ENCODE results near the gene LRCH1. TPM values are rescaled to one million over a fixed set of nuclear protein-coding genes. Genes with fewer than 3 reads are reported as not detected.
A peak's percentile ranks its signal among the peaks of the same experiment; 100 is the strongest.

Gene LRCH1
- total and polyA plus RNA-seq, 10 of the 15 experiments (the other 5 are each of a cell fraction or from before 2014, with no cell fraction given): 5.3 to 48.9 (median 14.4) TPM

DNA sequence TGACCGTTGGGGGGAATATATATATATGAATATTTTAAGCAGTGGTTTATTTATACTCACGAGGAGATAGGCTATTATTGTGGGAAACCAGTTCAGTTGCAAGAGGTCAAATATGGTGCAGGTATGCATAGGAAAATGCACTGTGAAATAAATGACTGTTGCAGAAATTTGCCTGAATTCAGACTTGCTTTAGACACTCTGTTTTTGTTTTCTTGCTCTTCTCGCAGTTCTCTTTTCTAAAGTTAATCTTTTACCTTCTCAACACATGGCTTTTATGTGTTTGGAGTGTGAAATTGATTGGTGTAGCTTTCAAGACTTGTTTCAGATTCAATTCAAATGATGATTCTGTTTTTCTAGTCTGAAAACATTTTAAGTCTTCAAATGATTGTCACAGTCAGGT lies 109.7 kb downstream of the LRCH1 start:
- no peak overlapping the region for H2AFZ ChIP-seq (ENCODE audit: control insufficient read depth, low read depth, low read length)
- no TSS peak for BruUV-seq (replicated peaks)
- ChIA-PET SMC1A (ENCODE audit: uncharacterized antibody, unreplicated experiment) (interaction anchor here (0.6 to 18.5 kb wide), 33 partner anchors 7 to 274 kb away, joined by 3 to 456 read pairs (median 5); no protein-coding TSS in a partner anchor), POLR2A (interaction anchor here (0.7 to 2.3 kb wide), 13 partner anchors 9 to 108 kb away, joined by 3 to 10 read pairs (median 4); no protein-coding TSS in a partner anchor), RAD21 (ENCODE audit: unreplicated experiment) (interaction anchor here (0.8 to 6.7 kb wide), 22 partner anchors 8 to 169 kb away, joined by 3 to 46 read pairs (median 6); partner anchors contain the start of gene LRCH1), CTCF (interaction anchor here (0.8 to 2.6 kb wide), 15 partner anchors 12 to 111 kb away, joined by 3 to 14 read pairs (median 5); no protein-coding TSS in a partner anchor)
- in situ Hi-C loops (cut with MboI): no loop called here
- peak overlapping the region; percentile 41 for H3K4me2 ChIP-seq (ENCODE audit: control insufficient read depth, insufficient read depth)
- no peaks in the 10 kb centered on the region for H3K27me3 ChIP-seq (replicated peaks in 1 of 2; ENCODE audit: control insufficient read depth in 2 of 2, insufficient read depth in 2 of 2, low read length in 1 of 2)
- peaks cover 47% of the 10 kb centered on the region for H3K4me1 ChIP-seq (ENCODE audit: control insufficient read depth, insufficient read depth, low read length)
- H3K79me2 ChIP-seq (ENCODE audit: control insufficient read depth, insufficient read depth, low read length): peaks cover 84% of the 10 kb centered on the region
- H3K9ac ChIP-seq (ENCODE audit: control insufficient read depth, insufficient read depth, low read length): no peak overlapping the region
- H3K36me3 ChIP-seq (ENCODE audit: control insufficient read depth in 2 of 2, insufficient read depth in 2 of 2, low read length in 1 of 2): no peaks in the 10 kb centered on the region; a peak in 1 of 4 replicates
- no peak overlapping the region for H3K4me3 ChIP-seq
- H3K27ac ChIP-seq (ENCODE audit: control insufficient read depth, insufficient read depth): peak overlapping the region; percentile 51; the same call in 1 of the 2 replicates
- 3% methylated on average over 3 of the region's 3 CpGs for WGBS (ENCODE audit: insufficient coverage, insufficient replicate concordance, low lambda C conversion rate, missing lambda C conversion rate)
- peak; percentile 47 for FAIRE-seq
- intact Hi-C loops (cut with micrococcal nuclease; ENCODE audit: unreplicated experiment): no loop called here
- H3K9me3 ChIP-seq (replicated peaks; ENCODE audit: control insufficient read depth, insufficient read depth, low read length): no peaks in the 10 kb centered on the region
- peak; percentile 70 for ATAC-seq
- DNase-seq (ENCODE audit: low read depth, low spot score): no peak
- no peaks in the 10 kb centered on the region for H4K20me1 ChIP-seq (ENCODE audit: control insufficient read depth, insufficient read depth)
- TF ChIP-seq CHD4 (IDR thresholded peaks at IDR 0.05): no peak
- TF ChIP-seq, protein P1, sequence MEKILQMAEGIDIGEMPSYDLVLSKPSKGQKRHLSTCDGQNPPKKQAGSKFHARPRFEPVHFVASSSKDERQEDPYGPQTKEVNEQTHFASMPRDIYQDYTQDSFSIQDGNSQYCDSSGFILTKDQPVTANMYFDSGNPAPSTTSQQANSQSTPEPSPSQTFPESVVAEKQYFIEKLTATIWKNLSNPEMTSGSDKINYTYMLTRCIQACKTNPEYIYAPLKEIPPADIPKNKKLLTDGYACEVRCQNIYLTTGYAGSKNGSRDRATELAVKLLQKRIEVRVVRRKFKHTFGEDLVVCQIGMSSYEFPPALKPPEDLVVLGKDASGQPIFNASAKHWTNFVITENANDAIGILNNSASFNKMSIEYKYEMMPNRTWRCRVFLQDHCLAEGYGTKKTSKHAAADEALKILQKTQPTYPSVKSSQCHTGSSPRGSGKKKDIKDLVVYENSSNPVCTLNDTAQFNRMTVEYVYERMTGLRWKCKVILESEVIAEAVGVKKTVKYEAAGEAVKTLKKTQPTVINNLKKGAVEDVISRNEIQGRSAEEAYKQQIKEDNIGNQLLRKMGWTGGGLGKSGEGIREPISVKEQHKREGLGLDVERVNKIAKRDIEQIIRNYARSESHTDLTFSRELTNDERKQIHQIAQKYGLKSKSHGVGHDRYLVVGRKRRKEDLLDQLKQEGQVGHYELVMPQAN (conservative IDR thresholded peaks at IDR 0.05): no peak
- TF ChIP-seq PAX5 (IDR thresholded peaks at IDR 0.05; ENCODE audit: borderline replicate concordance, low read depth, low read length): no peak
- TF ChIP-seq DPF2 (IDR thresholded peaks at IDR 0.05): no peak
- no peak for TF ChIP-seq CBX5 (IDR thresholded peaks at IDR 0.05; ENCODE audit: low read depth)
- 0 out of 4 replicates have a peak, but pooled peaks have one; percentile 11 to 15 for TF ChIP-seq BHLHE40 (IDR thresholded peaks at IDR 0.05; ENCODE audit: borderline replicate concordance in 1 of 2, low read depth in 2 of 2, low read length in 1 of 2)
- TF ChIP-seq IKZF2 (IDR thresholded peaks at IDR 0.05): peak in 1 of 2 experiments; percentile 27; a peak in 1 of 4 replicates
- TF ChIP-seq, protein P2, sequence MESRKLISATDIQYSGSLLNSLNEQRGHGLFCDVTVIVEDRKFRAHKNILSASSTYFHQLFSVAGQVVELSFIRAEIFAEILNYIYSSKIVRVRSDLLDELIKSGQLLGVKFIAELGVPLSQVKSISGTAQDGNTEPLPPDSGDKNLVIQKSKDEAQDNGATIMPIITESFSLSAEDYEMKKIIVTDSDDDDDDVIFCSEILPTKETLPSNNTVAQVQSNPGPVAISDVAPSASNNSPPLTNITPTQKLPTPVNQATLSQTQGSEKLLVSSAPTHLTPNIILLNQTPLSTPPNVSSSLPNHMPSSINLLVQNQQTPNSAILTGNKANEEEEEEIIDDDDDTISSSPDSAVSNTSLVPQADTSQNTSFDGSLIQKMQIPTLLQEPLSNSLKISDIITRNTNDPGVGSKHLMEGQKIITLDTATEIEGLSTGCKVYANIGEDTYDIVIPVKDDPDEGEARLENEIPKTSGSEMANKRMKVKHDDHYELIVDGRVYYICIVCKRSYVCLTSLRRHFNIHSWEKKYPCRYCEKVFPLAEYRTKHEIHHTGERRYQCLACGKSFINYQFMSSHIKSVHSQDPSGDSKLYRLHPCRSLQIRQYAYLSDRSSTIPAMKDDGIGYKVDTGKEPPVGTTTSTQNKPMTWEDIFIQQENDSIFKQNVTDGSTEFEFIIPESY (IDR thresholded peaks at IDR 0.05): no peak
- TF ChIP-seq, protein P3, sequence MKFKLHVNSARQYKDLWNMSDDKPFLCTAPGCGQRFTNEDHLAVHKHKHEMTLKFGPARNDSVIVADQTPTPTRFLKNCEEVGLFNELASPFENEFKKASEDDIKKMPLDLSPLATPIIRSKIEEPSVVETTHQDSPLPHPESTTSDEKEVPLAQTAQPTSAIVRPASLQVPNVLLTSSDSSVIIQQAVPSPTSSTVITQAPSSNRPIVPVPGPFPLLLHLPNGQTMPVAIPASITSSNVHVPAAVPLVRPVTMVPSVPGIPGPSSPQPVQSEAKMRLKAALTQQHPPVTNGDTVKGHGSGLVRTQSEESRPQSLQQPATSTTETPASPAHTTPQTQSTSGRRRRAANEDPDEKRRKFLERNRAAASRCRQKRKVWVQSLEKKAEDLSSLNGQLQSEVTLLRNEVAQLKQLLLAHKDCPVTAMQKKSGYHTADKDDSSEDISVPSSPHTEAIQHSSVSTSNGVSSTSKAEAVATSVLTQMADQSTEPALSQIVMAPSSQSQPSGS (IDR thresholded peaks at IDR 0.05; ENCODE audit: low read length): no peak
- TF ChIP-seq FOS (IDR thresholded peaks at IDR 0.05; ENCODE audit: borderline replicate concordance, extremely low read depth, insufficient read length): no peak
- TF ChIP-seq, protein P4, sequence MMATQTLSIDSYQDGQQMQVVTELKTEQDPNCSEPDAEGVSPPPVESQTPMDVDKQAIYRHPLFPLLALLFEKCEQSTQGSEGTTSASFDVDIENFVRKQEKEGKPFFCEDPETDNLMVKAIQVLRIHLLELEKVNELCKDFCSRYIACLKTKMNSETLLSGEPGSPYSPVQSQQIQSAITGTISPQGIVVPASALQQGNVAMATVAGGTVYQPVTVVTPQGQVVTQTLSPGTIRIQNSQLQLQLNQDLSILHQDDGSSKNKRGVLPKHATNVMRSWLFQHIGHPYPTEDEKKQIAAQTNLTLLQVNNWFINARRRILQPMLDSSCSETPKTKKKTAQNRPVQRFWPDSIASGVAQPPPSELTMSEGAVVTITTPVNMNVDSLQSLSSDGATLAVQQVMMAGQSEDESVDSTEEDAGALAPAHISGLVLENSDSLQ (IDR thresholded peaks at IDR 0.05): no peak
- TF ChIP-seq MXI1 (IDR thresholded peaks at IDR 0.05; ENCODE audit: low read depth, low read length): 0 out of 2 replicates have a peak, but pooled peaks have one; percentile 16
- TF ChIP-seq ASH2L (IDR thresholded peaks at IDR 0.05; ENCODE audit: borderline replicate concordance, low read depth): no peak
- 0 out of 2 replicates have a peak, but pooled peaks have one; percentile 34 for TF ChIP-seq SMARCA5 (IDR thresholded peaks at IDR 0.05)
- no peak for TF ChIP-seq ZNF384 (IDR thresholded peaks at IDR 0.05; ENCODE audit: borderline replicate concordance, low read depth, low read length)
- TF ChIP-seq KAT2A (conservative IDR thresholded peaks at IDR 0.05; ENCODE audit: control insufficient read depth, low read depth, low read length): no peak
- no peak for TF ChIP-seq TCF12 (IDR thresholded peaks at IDR 0.05; ENCODE audit: low read depth, low read length)
- TF ChIP-seq ZNF207 (IDR thresholded peaks at IDR 0.05; ENCODE audit: borderline replicate concordance): no peak
- TF ChIP-seq SIX5 (IDR thresholded peaks at IDR 0.05; ENCODE audit: low read depth, low read length, severe bottlenecking): no peak

Data from GM12878 (cell line).